Ammon's horn (tissue), 1 donor: ENCODE measurements around the gene LAPTM5.

Experiments used
- DNase-seq: peaks from one replicate; pipeline ENCODE4 v3.0.0-alpha.2; 2016; ENCODE audit warnings: low spot score

The LAPTM5 gene

GRCh38 chr1:30714536-30715090, 43.0 kb downstream of the LAPTM5 start:
- DNase-seq = no peak

GRCh38 chr1:30714025-30714424, 43.5 kb downstream of the LAPTM5 start:
- no peak for DNase-seq

GRCh38 chr1:30713311-30713710, 44.3 kb downstream of the LAPTM5 start:
- no peak for DNase-seq

GRCh38 chr1:30712583-30712982, 45.0 kb downstream of the LAPTM5 start:
- no peak for DNase-seq

GRCh38 chr1:30710407-30710806, 47.2 kb downstream of the LAPTM5 start:
- DNase-seq = no peak

- no peak for DNase-seq
Measured at GRCh38 chr1:30708361-30708728, 49.2 kb downstream of the LAPTM5 start.

- peak; percentile 92 for DNase-seq
Measured at GRCh38 chr1:30707412-30708360, 49.9 kb downstream of the LAPTM5 start.

- DNase-seq = peak; percentile 60
Measured at GRCh38 chr1:30706528-30706927, 51.0 kb downstream of the LAPTM5 start.

- no peak for DNase-seq
Measured at GRCh38 chr1:30705698-30706097, 51.9 kb downstream of the LAPTM5 start.

GRCh38 chr1:30704765-30705509, 52.6 kb downstream of the LAPTM5 start:
- no peak for DNase-seq

GRCh38 chr1:30704271-30704670, 53.3 kb downstream of the LAPTM5 start:
- DNase-seq = no peak

- DNase-seq = no peak
Measured at GRCh38 chr1:30702823-30703222, 54.8 kb downstream of the LAPTM5 start.

GRCh38 chr1:30701258-30701633, 56.3 kb downstream of the LAPTM5 start:
- no peak for DNase-seq

- peak; percentile 25 for DNase-seq
Measured at GRCh38 chr1:30700528-30701257, 56.9 kb downstream of the LAPTM5 start.

- no peak for DNase-seq
Measured at GRCh38 chr1:30699762-30700161, 57.8 kb downstream of the LAPTM5 start.

GRCh38 chr1:30698401-30698981, 59.1 kb downstream of the LAPTM5 start:
- no peak for DNase-seq

- no peak for DNase-seq
Measured at GRCh38 chr1:30697571-30698376, 59.8 kb downstream of the LAPTM5 start.

- DNase-seq = no peak
Measured at GRCh38 chr1:30696831-30697230, 60.7 kb downstream of the LAPTM5 start.

GRCh38 chr1:30695439-30695841, 62.1 kb downstream of the LAPTM5 start:
- no peak for DNase-seq

- no peak for DNase-seq
Measured at GRCh38 chr1:30694280-30695175, 63.0 kb downstream of the LAPTM5 start.
